Smooth muscle cell (in vitro differentiated cells): ENCODE measurements around the gene CGRRF1. TPM values are rescaled to one million over a fixed set of nuclear protein-coding genes. Genes with fewer than 3 reads are reported as not detected.

Experiments
- DNase-seq: peaks from one replicate; lab custom pipeline; 2025; ENCODE audit not compliant: unreplicated experiment; lab: John Stamatoyannopoulos, UW
- H2AFZ ChIP-seq: fragments of 200-600 bp; sonication (generic); 2 replicates; pipeline ENCODE4 v1.6.0; 2016; ENCODE audit warnings: antibody characterized with exemption, low read depth, mild to moderate bottlenecking
- H3F3A ChIP-seq: fragments of 200-600 bp; sonication (generic); 2 replicates; pipeline ENCODE4 v1.6.0; 2017; ENCODE audit warnings: antibody characterized with exemption, low read depth
- H3K27ac ChIP-seq: fragments of 200-600 bp; sonication (generic); 2 replicates; pipeline ENCODE4 v1.5.1; 2016; ENCODE audit warnings: low read depth, mild to moderate bottlenecking
- H3K27me3 ChIP-seq: fragments of 200-600 bp; sonication (generic); 2 replicates; pipeline ENCODE4 v1.6.1; 2016; ENCODE audit warnings: low read depth, mild to moderate bottlenecking
- H3K36me3 ChIP-seq: fragments of 200-600 bp; sonication (generic); 2 replicates; pipeline ENCODE4 v1.5.1; 2016; ENCODE audit warnings: low read depth
- H3K4me1 ChIP-seq: fragments of 200-600 bp; sonication (generic); 2 replicates; pipeline ENCODE4 v1.5.1; 2016; ENCODE audit warnings: low read depth
- H3K4me2 ChIP-seq: fragments of 200-600 bp; sonication (generic); 2 replicates; pipeline ENCODE4 v1.6.0; 2016; ENCODE audit warnings: mild to moderate bottlenecking
- H3K4me3 ChIP-seq: fragments of 200-600 bp; sonication (generic); 2 replicates; pipeline ENCODE4 v1.5.1; 2016; ENCODE audit warnings: mild to moderate bottlenecking
- H3K79me2 ChIP-seq: fragments of 200-600 bp; sonication (generic); 2 replicates; pipeline ENCODE4 v1.6.0; 2016; ENCODE audit warnings: low read depth, mild to moderate bottlenecking
- H3K9ac ChIP-seq: fragments of 200-600 bp; sonication (generic); 2 replicates; pipeline ENCODE4 v1.6.0; 2016; ENCODE audit warnings: low read depth
- H3K9me3 ChIP-seq: fragments of 200-600 bp; sonication (generic); replicated peaks from 2 replicates; pipeline ENCODE4 v1.5.1; 2016; ENCODE audit warnings: low read depth
- H4K20me1 ChIP-seq: fragments of 200-600 bp; sonication (generic); 2 replicates; pipeline ENCODE4 v1.6.0; 2016; ENCODE audit warnings: low read depth
- WGBS: methylation state at CpG from one replicate; pipeline ENCODE4 v1.1.7; 2016; ENCODE audit warnings: low lambda C conversion rate; 5-methylcytosine and 5-hydroxymethylcytosine counted together
- polyA plus RNA-seq: library from polyadenylated mRNA; unstranded; fragments of >200 nt; fragmentation: Nextera tagmentation; extraction: Ambion mirVana; gene quantifications from 2 replicates; pipeline ENCODE4 v1.2.1, GENCODE V29; 2016
- total RNA-seq: library from RNA; depleted of rRNA; stranded (reverse); fragments of >200 nt; gene quantifications from 2 replicates; pipeline ENCODE4 v1.2.3, GENCODE V29; 2014
- TF ChIP-seq, protein P1 (sequence below): fragments of 200-600 bp; sonication (generic); IDR thresholded peaks from 2 replicates; pipeline ENCODE4 v1.5.1; 2017; ENCODE audit warnings: borderline replicate concordance, mild to moderate bottlenecking, antibody characterized with exemption; ENCODE audit not compliant: insufficient read depth, poor library complexity, severe bottlenecking

CGRRF1 gene
- total and polyA plus RNA-seq, 2 experiments from 2014 or later = 20.7 to 30.6 TPM

DNA sequence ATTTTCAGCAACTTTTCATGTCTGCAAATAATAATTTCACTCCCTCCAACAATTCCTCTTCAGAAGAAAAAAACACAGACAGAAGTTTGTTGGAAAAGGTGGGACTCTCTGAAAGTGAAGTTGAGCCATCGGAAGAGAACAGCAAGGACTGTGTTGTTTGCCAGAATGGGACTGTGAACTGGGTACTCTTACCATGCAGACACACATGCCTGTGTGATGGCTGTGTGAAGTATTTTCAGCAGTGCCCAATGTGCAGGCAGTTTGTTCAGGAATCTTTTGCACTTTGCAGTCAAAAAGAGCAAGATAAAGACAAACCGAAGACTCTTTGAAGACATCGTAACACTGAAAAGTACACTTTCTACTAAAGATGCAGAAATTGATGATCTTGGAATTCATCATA is 28.3 kb downstream of the CGRRF1 start:
- 98% methylated on average over 3 of the region's 3 CpGs for WGBS
- H3K27ac ChIP-seq = no peak overlapping the region

DNA sequence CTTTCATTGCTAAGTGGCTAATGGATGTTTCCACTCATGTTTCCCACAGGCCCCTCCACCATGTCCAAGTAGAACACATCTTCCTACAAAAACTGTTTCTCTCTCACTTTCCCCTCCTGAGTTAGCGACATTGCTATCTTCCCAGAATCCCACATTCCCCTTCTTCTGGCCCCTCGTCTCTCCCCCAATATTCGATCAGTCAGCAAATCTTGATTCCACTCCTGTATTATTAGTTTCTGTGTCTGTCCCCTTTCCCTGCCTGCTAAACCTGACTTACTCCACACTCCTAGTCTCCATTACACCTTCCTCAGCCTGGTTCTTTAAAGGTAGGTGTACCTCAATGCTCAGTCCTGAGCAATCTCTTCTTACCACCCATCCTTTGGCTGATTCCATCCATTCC is 37.9 kb downstream of the CGRRF1 start:
- no peak overlapping the region for H3K27ac ChIP-seq
- H3F3A ChIP-seq = no peaks in the 10 kb centered on the region
- no peaks in the 10 kb centered on the region for H3K79me2 ChIP-seq
- no peak overlapping the region for H3K9ac ChIP-seq
- H3K36me3 ChIP-seq = no peaks in the 10 kb centered on the region
- no peaks in the 10 kb centered on the region for H3K4me1 ChIP-seq
- TF ChIP-seq, protein P1, sequence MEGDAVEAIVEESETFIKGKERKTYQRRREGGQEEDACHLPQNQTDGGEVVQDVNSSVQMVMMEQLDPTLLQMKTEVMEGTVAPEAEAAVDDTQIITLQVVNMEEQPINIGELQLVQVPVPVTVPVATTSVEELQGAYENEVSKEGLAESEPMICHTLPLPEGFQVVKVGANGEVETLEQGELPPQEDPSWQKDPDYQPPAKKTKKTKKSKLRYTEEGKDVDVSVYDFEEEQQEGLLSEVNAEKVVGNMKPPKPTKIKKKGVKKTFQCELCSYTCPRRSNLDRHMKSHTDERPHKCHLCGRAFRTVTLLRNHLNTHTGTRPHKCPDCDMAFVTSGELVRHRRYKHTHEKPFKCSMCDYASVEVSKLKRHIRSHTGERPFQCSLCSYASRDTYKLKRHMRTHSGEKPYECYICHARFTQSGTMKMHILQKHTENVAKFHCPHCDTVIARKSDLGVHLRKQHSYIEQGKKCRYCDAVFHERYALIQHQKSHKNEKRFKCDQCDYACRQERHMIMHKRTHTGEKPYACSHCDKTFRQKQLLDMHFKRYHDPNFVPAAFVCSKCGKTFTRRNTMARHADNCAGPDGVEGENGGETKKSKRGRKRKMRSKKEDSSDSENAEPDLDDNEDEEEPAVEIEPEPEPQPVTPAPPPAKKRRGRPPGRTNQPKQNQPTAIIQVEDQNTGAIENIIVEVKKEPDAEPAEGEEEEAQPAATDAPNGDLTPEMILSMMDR = no peak
- H2AFZ ChIP-seq = no peak overlapping the region
- no peak overlapping the region for H3K4me2 ChIP-seq
- no peak for DNase-seq
- no peaks in the 10 kb centered on the region for H3K27me3 ChIP-seq
- 92% methylated on average over 3 of the region's 3 CpGs for WGBS
- H3K9me3 ChIP-seq = no peaks in the 10 kb centered on the region
- H3K4me3 ChIP-seq = no peak overlapping the region
- H4K20me1 ChIP-seq = no peaks in the 10 kb centered on the region

More for the DNA sequence above, 28.3 kb downstream of the CGRRF1 start:
- H3K36me3 ChIP-seq = no peaks in the 10 kb centered on the region
- TF ChIP-seq, protein P1 = no peak
- H4K20me1 ChIP-seq = no peaks in the 10 kb centered on the region
- H3K4me2 ChIP-seq = no peak overlapping the region
- DNase-seq = no peak
- H3K27me3 ChIP-seq = no peaks in the 10 kb centered on the region
- H3F3A ChIP-seq = no peaks in the 10 kb centered on the region
- no peaks in the 10 kb centered on the region for H3K79me2 ChIP-seq
- no peak overlapping the region for H3K4me3 ChIP-seq
- no peaks in the 10 kb centered on the region for H3K9me3 ChIP-seq
- no peaks in the 10 kb centered on the region for H3K4me1 ChIP-seq
- no peak overlapping the region for H3K9ac ChIP-seq
- H2AFZ ChIP-seq = no peak overlapping the region

DNA sequence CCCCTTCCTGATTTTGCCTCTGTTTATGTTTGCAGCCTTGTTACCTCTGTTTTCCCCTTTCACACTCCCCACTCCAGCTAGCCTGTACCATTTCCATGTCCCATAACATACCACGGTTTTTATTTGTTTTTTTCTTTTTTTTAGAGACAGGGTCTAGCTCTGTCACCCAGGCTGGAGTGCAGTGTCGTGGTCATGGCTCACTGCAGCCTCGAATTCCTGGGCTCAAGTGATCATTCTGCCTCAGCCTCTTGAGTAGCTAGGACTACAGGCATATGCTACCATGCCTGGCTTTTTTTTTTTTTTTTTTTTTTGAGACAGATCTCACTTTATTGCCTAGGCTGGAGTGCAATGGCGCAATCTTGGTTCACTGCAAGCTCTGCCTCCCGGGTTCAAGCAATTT is 38.8 kb downstream of the CGRRF1 start:
- Histone ChIP-seq H3F3A (no peaks in the 10 kb centered on the region), H3K4me3 (no peak overlapping the region), H2AFZ (no peak overlapping the region), H4K20me1 (no peaks in the 10 kb centered on the region), H3K4me2 (no peak overlapping the region), H3K79me2 (no peaks in the 10 kb centered on the region), H3K9ac (no peak overlapping the region), H3K27ac (no peak overlapping the region), H3K27me3 (no peaks in the 10 kb centered on the region), H3K4me1 (no peaks in the 10 kb centered on the region), H3K36me3 (no peaks in the 10 kb centered on the region), H3K9me3 (no peaks in the 10 kb centered on the region)
- TF ChIP-seq, protein P1 = no peak
- WGBS = 82% methylated on average over 5 of the region's 5 CpGs
- no peak for DNase-seq

DNA sequence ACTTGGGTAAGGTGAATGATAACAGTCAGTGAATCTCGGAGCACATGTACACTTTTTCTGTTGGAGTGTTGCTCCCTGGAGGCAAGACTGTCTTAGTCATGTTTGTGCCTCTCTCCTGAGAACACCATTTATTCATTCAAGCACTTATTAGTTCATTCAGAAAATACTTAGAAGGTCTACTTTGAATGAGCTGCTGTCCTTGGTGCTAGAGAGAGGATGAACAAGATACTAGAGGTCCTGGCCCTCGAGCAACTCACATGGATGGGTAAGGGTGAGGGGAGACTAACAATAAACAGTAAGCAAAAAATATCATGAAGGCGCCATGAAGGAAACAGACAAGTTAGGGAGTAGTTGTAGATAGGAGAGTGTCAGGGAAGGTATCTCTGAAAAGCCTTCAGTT is 40.2 kb downstream of the CGRRF1 start:
- no peak overlapping the region for H2AFZ ChIP-seq
- no peaks in the 10 kb centered on the region for H3K27me3 ChIP-seq
- DNase-seq = no peak
- no peaks in the 10 kb centered on the region for H3F3A ChIP-seq
- TF ChIP-seq, protein P1 = no peak
- no peak overlapping the region for H3K27ac ChIP-seq
- no peak overlapping the region for H3K4me3 ChIP-seq
- no peaks in the 10 kb centered on the region for H4K20me1 ChIP-seq
- no peaks in the 10 kb centered on the region for H3K9me3 ChIP-seq
- H3K79me2 ChIP-seq = no peaks in the 10 kb centered on the region
- H3K9ac ChIP-seq = no peak overlapping the region
- no peaks in the 10 kb centered on the region for H3K4me1 ChIP-seq
- no peaks in the 10 kb centered on the region for H3K36me3 ChIP-seq
- WGBS = 87% methylated on average over 3 of the region's 3 CpGs
- H3K4me2 ChIP-seq = no peak overlapping the region
